Sigmoid colon (tissue), 7 donors: ENCODE data around the gene FAH. TPM values are rescaled to one million over a fixed set of nuclear protein-coding genes. Genes with fewer than 3 reads are reported as not detected.
"Not testable (repeated sequence)": the region's sequence is repeated elsewhere in the genome, so short reads cannot be mapped to it uniquely, and the experiment has no call there.

Experiments
- DNase-seq: peaks from one replicate; pipeline ENCODE4 v3.0.0-alpha.2; 2019
- H3K27ac ChIP-seq, 4 donors: fragments of 200-600 bp; sonication (generic); one replicate each; pipeline ENCODE4 v1.5.1; 2016 to 2019; ENCODE audit warnings: mild to moderate bottlenecking in 1 of 4
- H3K27me3 ChIP-seq, 3 donors: fragments of 200-600 bp; sonication (generic); one replicate each; pipeline ENCODE4 v1.5.1; 2019; ENCODE audit warnings: mild to moderate bottlenecking in 1 of 3
- H3K36me3 ChIP-seq, 4 donors: fragments of 200-600 bp; sonication (generic); one replicate each; pipeline ENCODE4 v1.5.1; 2016 to 2019
- H3K4me1 ChIP-seq, 4 donors: fragments of 200-600 bp; sonication (generic); one replicate each; pipeline ENCODE4 v1.5.1; 2017 to 2019
- H3K4me3 ChIP-seq, 4 donors: fragments of 200-600 bp; sonication (generic); one replicate each; pipeline ENCODE4 v1.5.1; 2017 to 2019; ENCODE audit warnings: mild to moderate bottlenecking in 2 of 4, moderate library complexity in 1 of 4
- H3K9me3 ChIP-seq, 4 donors: fragments of 200-600 bp in 3 of 4; sonication (generic) in 3 of 4; one replicate each; pipeline versions ENCODE4 v1.5.1 to v1.6.1; 2013 to 2019
- CTCF ChIP-seq, 4 experiments: fragments of 450-650 bp in 3 of 4; fragments of 200-600 bp in 1 of 4; IDR thresholded peaks; one replicate each; pipeline ENCODE4 v1.5.1; 2016 to 2019; ENCODE audit warnings: antibody characterized with exemption in 4 of 4, mild to moderate bottlenecking in 3 of 4, moderate library complexity in 2 of 4
- EP300 ChIP-seq, 4 donors: sonication (generic); formaldehyde crosslinking; IDR thresholded peaks; one replicate each; pipeline ENCODE4 v1.6.1; 2017; ENCODE audit warnings: antibody characterized with exemption in 4 of 4
- POLR2A ChIP-seq, 2 donors: fragments of 450-650 bp; IDR thresholded peaks; one replicate each; pipeline ENCODE4 v1.6.1; 2016; ENCODE audit warnings: antibody characterized with exemption in 2 of 2, mild to moderate bottlenecking in 2 of 2, moderate library complexity in 2 of 2
- POLR2AphosphoS5 ChIP-seq, 4 donors: sonication (generic); formaldehyde crosslinking; IDR thresholded peaks; one replicate each; pipeline ENCODE4 v1.6.1; 2017; ENCODE audit warnings: antibody characterized with exemption in 4 of 4
- WGBS, 2 donors: extraction: QIAGEN DNeasy Blood & Tissue Kit; methylation state at CpG; one replicate each; pipeline ENCODE4 v1.1.7; 2013; 5-methylcytosine and 5-hydroxymethylcytosine counted together
- intact Hi-C: fragments of 100-400 bp; cut with DNase I; formaldehyde crosslinking; loops from one replicate; pipeline ENCODE4 v1.15.1; 2023
- polyA plus RNA-seq, 3 donors: library from polyadenylated mRNA; stranded (reverse); fragments of 200-250 nt; gene quantifications; one replicate each; pipeline ENCODE4 v1.2.3, GENCODE V29; 2013
- total RNA-seq, 4 donors: library from RNA; depleted of rRNA; stranded (reverse); fragments of >200 nt; gene quantifications; one replicate each; pipeline ENCODE4 v1.1.0, GENCODE V29; 2016
- donor health status: healthy with polysubstance abuse.
- donor health status: Bipolar disorder and iron deficiency.
- donor health status: healthy.

Gene FAH
- total and polyA plus RNA-seq, 7 donors, result 11.4 to 23.5 (median 14.4) TPM

DNA sequence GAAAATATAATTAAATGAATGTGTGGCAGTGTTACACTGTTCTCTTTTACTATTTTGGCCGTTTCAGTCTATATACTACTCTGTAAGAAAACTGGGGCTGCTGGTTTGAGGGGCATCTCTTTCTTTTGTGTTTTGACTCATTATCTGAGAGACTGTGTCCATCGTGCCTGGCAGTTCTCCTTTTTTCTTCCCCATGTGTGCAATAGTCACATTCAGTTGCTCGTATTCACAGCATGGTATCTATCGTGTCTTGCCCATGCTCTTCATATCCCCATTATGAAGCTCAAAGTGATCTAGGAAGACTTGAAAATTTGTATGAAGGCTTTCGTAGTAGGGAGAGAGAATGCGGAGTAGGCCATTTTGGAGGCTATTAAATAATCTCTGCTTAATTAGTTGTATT, 29.8 kb upstream of the FAH start:
- no peaks in the 10 kb centered on the region for H3K9me3 ChIP-seq
- intact Hi-C loops, result no loop called here
- no peaks in the 10 kb centered on the region for H3K27me3 ChIP-seq
- H3K36me3 ChIP-seq, result peaks cover 0 to 47% (median 3%) of the 10 kb centered on the region in 4 donors
- DNase-seq, result no peak
- no peak overlapping the region for H3K4me3 ChIP-seq
- H3K4me1 ChIP-seq, result no peaks in the 10 kb centered on the region
- TF ChIP-seq CTCF (IDR thresholded peaks at IDR 0.05) (no peak), EP300 (IDR thresholded peaks at IDR 0.05) (no peak), POLR2A (IDR thresholded peaks at IDR 0.05) (no peak), POLR2AphosphoS5 (IDR thresholded peaks at IDR 0.05) (no peak)
- no peak overlapping the region for H3K27ac ChIP-seq
- WGBS, 2 donors, result 91 to 97% methylated on average over 6 of the region's 6 CpGs

DNA sequence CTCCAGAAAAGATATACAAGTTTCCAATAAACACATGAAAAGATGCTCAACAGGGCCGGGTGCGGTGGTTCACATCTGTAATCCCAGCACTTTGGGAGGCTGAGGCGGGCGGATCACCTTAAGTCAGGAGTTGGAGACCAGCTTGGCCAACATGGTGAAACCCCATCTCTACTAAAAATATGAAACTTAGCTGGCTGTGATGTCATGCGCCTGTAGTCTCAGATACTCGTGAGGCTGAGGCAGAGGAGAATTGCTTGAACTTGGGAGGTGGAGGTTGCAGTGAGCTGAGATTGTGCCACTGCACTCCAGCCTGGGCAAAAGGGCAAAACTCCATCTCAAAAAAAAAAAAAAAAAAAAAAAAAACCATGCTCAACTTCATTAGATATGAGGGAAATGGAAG, 25.5 kb upstream of the FAH start:
- DNase-seq, H3K4me3 ChIP-seq, H3K27ac ChIP-seq, H3K27me3 ChIP-seq, H3K9me3 ChIP-seq, H3K4me1 ChIP-seq, intact Hi-C loops: not testable (repeated sequence)
- WGBS, 2 donors, result 98% methylated on average over 6 of the region's 6 CpGs
- H3K36me3 ChIP-seq, result peaks cover 0 to 50% (median 7%) of the 10 kb centered on the region in 4 donors

DNA sequence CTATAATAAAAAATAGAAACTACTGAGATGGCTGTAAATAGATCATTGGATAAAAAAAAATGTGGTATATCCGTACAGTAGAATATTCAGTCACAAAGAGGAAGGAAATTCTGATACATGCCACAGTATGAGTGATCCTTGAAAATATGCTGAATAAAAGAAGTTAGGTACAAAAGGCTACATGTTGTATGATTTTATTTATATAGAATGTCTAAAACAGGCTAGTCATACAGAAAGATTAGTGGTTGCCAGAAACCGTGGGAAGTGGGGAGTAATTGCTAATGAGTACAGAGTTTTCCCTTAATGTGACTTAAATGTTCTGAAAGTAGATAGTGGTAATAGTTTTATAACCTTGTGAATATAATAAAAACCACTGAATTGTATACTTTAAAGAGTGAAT, 24.9 kb upstream of the FAH start:
- H3K36me3 ChIP-seq, result peaks cover 0 to 50% (median 7%) of the 10 kb centered on the region in 4 donors
- intact Hi-C loops, result no loop called here
- WGBS, 2 donors, result 60 to 78% methylated on average over 2 of the region's 2 CpGs
- TF ChIP-seq POLR2A (IDR thresholded peaks at IDR 0.05), result no peak
- TF ChIP-seq EP300 (IDR thresholded peaks at IDR 0.05), result no peak
- no peak for TF ChIP-seq CTCF (IDR thresholded peaks at IDR 0.05)
- TF ChIP-seq POLR2AphosphoS5 (IDR thresholded peaks at IDR 0.05), result no peak
- H3K27ac ChIP-seq, result no peak overlapping the region
- no peak for DNase-seq
- H3K4me1 ChIP-seq, result no peaks in the 10 kb centered on the region
- no peaks in the 10 kb centered on the region for H3K9me3 ChIP-seq
- H3K27me3 ChIP-seq, result no peaks in the 10 kb centered on the region
- H3K4me3 ChIP-seq, result no peak overlapping the region

- Histone ChIP-seq H3K36me3 (peaks cover 0 to 50% (median 7%) of the 10 kb centered on the region in 4 donors), H3K27ac (no peak overlapping the region), H3K27me3 (no peaks in the 10 kb centered on the region), H3K4me1 (no peaks in the 10 kb centered on the region), H3K9me3 (no peaks in the 10 kb centered on the region), H3K4me3 (no peak overlapping the region)
- no peak for DNase-seq
- WGBS, 2 donors, result 93 to 95% methylated on average over 3 of the region's 3 CpGs
- intact Hi-C loops, result no loop called here
- TF ChIP-seq CTCF (IDR thresholded peaks at IDR 0.05) (no peak), POLR2AphosphoS5 (IDR thresholded peaks at IDR 0.05) (no peak), POLR2A (IDR thresholded peaks at IDR 0.05) (no peak)
Measured at GRCh38 chr15:80132382-80132781, 20.4 kb upstream of the FAH start.

GRCh38 chr15:80136854-80137253, 15.9 kb upstream of the FAH start:
- no peak overlapping the region for H3K27ac ChIP-seq
- 88 to 94% methylated on average over 3 of the region's 3 CpGs for WGBS, 2 donors
- H3K27me3 ChIP-seq, result no peaks in the 10 kb centered on the region
- H3K9me3 ChIP-seq, result no peaks in the 10 kb centered on the region
- intact Hi-C loops, result no loop called here
- no peak for DNase-seq
- no peaks in the 10 kb centered on the region for H3K4me1 ChIP-seq
- H3K4me3 ChIP-seq, result no peak overlapping the region
- TF ChIP-seq EP300 (IDR thresholded peaks at IDR 0.05) (no peak), POLR2A (IDR thresholded peaks at IDR 0.05) (no peak), POLR2AphosphoS5 (IDR thresholded peaks at IDR 0.05) (no peak), CTCF (IDR thresholded peaks at IDR 0.05) (no peak)
- peaks cover 0 to 51% (median 5%) of the 10 kb centered on the region in 4 donors for H3K36me3 ChIP-seq
